ENCODE results near the gene SMC3. TPM values are rescaled to one million over a fixed set of nuclear protein-coding genes. Genes with fewer than 3 reads are reported as not detected.

SMC3 gene
- total RNA-seq, 2 experiments from 2014 or later: 46.8 to 48.0 TPM

GRCh38 chr10:110652475-110653118 lies 85.1 kb downstream of the SMC3 start:
- Mint-ChIP-seq H3K27ac (no peak overlapping the region), H3K4me1 (ENCODE audit: low read depth) (no peaks in the 10 kb centered on the region), H3K4me3 (no peak overlapping the region), H3K36me3 (ENCODE audit: low read depth) (no peaks in the 10 kb centered on the region), H3K27me3 (peaks cover 43% of the 10 kb centered on the region), H3K9me3 (no peaks in the 10 kb centered on the region)
- CTCF ChIA-PET: no interaction called here
- no peak for TF ChIP-seq CTCF (IDR thresholded peaks at IDR 0.05)
- peaks cover 4% of the 10 kb centered on the region for H3K4me1 ChIP-seq (ENCODE audit: insufficient read depth, low read length)
- no peak overlapping the region for H3K27ac ChIP-seq (ENCODE audit: low read depth in 1 of 2, low read length in 2 of 2)
- H3K4me3 ChIP-seq (ENCODE audit: low read length): no peak overlapping the region
- DNase-seq (no peak), ATAC-seq (ENCODE audit: poor library complexity) (no peak)
- POLR2A ChIA-PET: no interaction called here
- no peaks in the 10 kb centered on the region for H3K9me3 ChIP-seq (ENCODE audit: control insufficient read depth in 1 of 2, insufficient read depth in 1 of 2, low read length in 2 of 2)
- H3K36me3 ChIP-seq (ENCODE audit: insufficient read depth, low read length): no peaks in the 10 kb centered on the region
- intact Hi-C loops (cut with DNase I, micrococcal nuclease): no loop called here
- peaks cover 10 to 22% of the 10 kb centered on the region in 2 experiments for H3K27me3 ChIP-seq (ENCODE audit: control insufficient read depth in 1 of 2, insufficient read depth in 2 of 2, low read length in 2 of 2)

Other genes starting within 250 kb of the SMC3 start
- gene DUSP5, start 69.8 kb upstream of the SMC3 start, total RNA-seq: 10 to 100 TPM; 64.3 to 66.2 TPM
- 1 to 10 TPM in 1 of 2 experiments, under 1 TPM in 1; 0.91 to 1.1 TPM for gene RBM20, start 76.6 kb downstream of the SMC3 start, total RNA-seq